Stimulated activated CD8-positive, alpha-beta memory T cell treated with anti-CD3 and anti-CD28 coated beads, Interleukin-2, amount 100 ng/mL, for 48 hours (primary cell): ENCODE measurements around the gene ACTL7A.
"Not testable (repeated sequence)": the region's sequence is repeated elsewhere in the genome, so short reads cannot be mapped to it uniquely, and the experiment has no call there.

Experiments used
- DNase-seq, 2 donors: peaks; one replicate each; pipeline ENCODE4 v3.0.0-alpha.2; 2020; ENCODE audit warnings: low read depth in 2 of 2

ACTL7A gene

GRCh38 chr9:108880738-108881316 lies 18.8 kb downstream of the ACTL7A start:
- DNase-seq: no peak

DNA sequence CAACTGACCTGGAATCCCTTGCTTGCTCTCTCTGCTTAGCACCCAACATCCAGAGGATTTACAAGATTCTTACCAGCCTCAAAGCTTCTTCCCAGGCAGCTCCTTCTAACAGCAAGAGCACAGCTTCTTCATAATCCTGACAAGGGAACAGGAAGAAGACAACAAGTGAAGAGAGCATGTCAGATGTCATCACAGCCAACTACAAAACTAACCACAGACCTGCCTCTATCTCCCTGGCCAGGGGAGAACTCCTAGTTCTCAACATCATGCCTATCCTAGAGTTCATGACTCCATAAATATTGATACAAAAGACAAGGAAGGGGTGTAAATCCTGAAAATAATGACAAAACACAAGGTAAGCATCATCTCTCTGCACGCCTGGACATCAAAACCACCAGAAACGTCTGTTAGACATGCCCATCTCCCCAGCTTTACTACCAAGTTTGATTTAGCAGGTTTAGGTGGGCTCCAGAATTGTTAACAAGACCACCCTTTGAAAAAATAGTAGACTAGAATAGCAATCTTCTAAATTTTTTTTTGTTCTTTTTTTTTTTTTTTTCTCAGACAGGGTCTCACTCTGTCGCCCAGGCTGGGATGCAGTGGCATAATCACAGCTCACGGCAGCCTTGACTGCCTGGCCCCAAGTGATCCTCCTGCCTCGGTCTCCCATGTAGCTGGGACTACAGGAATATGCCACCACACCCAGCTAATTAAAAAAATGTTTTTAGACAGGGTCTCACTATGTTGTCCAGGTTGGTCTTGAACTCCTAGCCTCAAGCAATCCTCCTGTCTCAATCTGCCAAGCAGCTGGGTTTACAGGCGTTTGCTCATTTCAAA lies 20.2 kb downstream of the ACTL7A start:
- DNase-seq: no peak

- no peak for DNase-seq
These were observed 21.0 kb downstream of the ACTL7A start for GRCh38 chr9:108883085-108883484.

GRCh38 chr9:108884701-108885100 lies 22.6 kb downstream of the ACTL7A start:
- no peak for DNase-seq

GRCh38 chr9:108885643-108886348 lies 23.7 kb downstream of the ACTL7A start:
- DNase-seq: peak; percentile 40 to 46

- not testable (repeated sequence) for DNase-seq
These were observed 24.7 kb downstream of the ACTL7A start for GRCh38 chr9:108886594-108887271.

DNA sequence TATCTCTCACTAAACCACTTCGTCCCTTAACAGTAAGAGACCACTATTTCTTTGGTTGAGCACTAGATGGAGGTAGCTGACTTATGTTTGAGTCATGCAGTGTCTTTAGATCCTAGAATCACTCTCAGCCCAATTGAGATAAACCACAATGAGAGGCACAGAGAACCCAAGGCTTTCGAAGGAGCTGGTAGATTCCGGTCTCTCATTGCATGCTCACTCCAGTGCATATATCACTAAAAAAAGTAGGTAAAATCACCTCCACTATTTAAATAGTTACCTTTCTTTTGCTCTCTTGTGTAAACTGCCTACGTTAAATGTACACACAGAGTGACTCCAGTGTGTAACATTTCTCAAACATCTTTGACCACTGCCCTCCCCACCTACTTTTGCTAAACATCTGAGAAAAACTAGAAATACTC lies 27.6 kb downstream of the ACTL7A start:
- no peak for DNase-seq

- no peak for DNase-seq
These were observed 32.3 kb downstream of the ACTL7A start for GRCh38 chr9:108894225-108894997.

GRCh38 chr9:108897324-108898096 lies 35.4 kb downstream of the ACTL7A start:
- no peak for DNase-seq

DNA sequence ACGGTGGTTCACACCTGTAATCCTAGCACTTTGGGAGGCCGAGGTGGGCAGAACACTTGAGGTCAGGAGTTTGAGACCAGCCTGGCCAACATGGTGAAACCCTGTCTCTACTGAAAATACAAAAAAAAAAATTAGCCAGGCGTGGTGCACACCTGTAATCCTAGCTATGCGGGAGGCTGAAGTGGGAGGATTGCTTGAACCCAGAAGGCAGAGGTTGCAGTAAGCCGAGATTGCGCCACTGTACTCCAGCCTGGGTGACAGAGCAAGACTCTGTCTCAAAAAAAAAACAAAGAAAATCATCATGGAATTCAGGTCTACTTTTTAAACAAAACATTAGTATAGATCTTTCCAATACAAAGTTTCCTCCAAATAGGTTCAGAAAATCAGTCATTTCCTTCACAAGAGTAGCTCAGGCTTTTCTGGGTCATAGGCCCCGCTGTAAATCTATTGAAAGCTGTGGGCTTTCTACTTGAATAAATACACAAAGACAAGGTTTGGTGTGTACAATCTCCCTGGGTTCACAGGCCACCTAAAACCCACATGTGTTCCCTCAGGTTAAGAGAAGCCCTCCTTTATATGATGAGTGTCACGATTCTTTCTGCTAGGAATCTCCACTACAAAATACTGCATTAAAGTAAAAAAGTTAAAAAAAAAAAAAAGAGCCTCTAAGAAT lies 37.1 kb downstream of the ACTL7A start:
- not testable (repeated sequence) for DNase-seq

DNA sequence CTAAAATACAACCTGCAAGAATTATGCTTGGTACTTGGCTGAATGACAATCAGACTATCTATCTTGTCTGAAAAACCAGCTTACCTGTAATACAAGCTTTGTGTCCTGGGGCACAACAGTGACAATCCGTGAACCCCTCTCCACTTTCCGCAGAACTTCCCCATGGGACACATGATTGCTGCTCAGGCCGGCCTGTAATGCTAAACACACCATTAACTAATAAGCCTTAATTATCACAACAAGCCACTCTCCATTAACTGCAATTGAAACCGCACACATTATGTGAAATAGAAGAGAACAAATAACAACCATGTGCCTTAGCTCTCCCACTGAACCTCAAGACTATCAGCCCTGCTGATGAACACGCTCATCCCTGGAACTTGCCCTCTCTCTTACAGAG lies 38.1 kb downstream of the ACTL7A start:
- DNase-seq: no peak

- no peak for DNase-seq
These were observed 41.5 kb downstream of the ACTL7A start for GRCh38 chr9:108903420-108904103.

DNA sequence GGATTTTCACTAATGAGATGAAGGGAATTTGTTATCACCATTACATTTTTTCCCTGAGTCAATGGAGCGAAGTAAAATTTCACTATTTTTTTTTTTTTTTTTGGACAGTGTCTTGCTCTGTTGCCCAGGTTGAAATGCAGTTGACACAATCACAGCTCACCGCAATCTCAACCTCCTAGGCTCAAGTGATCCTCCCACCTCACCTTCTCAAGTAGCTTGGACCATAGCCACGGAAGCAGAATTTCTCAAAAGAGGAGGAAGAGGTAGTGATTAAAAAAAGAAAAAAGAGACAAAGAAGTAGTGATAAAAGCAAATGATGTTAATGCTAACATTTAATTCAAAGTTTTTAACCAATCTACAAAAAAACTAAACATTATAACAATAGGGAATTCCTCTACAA lies 42.1 kb downstream of the ACTL7A start:
- no peak for DNase-seq

- DNase-seq: no peak
These were observed 43.4 kb downstream of the ACTL7A start for GRCh38 chr9:108905494-108905893.

- DNase-seq: no peak
These were observed 48.3 kb downstream of the ACTL7A start for GRCh38 chr9:108910402-108910801.

DNA sequence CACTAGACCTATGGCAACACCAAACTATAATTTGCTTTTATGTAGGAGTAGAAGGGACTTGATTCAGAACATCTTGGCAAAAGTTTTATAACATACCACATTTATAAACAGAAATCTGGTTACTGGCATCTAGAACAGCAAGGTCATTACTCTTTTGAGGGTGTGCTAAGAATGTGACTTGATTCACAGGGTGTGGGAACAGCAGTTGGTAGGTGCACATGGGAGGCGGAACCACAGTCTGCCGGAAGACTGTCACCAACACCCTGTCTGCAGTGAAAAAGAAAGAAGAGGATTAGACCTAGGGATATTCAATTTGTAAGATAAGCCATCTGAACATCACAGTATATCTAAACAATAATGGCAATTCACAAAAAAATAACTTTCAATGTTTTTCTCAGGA lies 48.8 kb downstream of the ACTL7A start:
- DNase-seq: no peak

GRCh38 chr9:108911820-108912219 lies 49.8 kb downstream of the ACTL7A start:
- DNase-seq: no peak
